ENCODE data around the gene CHERP. TPM values are rescaled to one million over a fixed set of nuclear protein-coding genes. Genes with fewer than 3 reads are reported as not detected.

The CHERP gene
- total and polyA plus RNA-seq, 2 donors, result 2.5 to 25.4 TPM

- no peak for DNase-seq (ENCODE audit: low read depth in 6 of 9, low spot score in 9 of 9)
- Histone ChIP-seq H3K4me1 (ENCODE audit: control insufficient read depth in 2 of 2, insufficient read depth in 2 of 2, low read length in 2 of 2) (peaks cover 40 to 59% of the 10 kb centered on the region in 2 donors), H3K9me3 (ENCODE audit: control insufficient read depth in 2 of 2, insufficient read depth in 1 of 2, low read length in 1 of 2) (peaks cover 0 to 3% of the 10 kb centered on the region in 2 donors), H3K27me3 (ENCODE audit: control insufficient read depth in 2 of 2, insufficient read depth in 1 of 2, low read length in 1 of 2) (no peaks in the 10 kb centered on the region), H3K4me3 (ENCODE audit: low read length in 2 of 2) (peak overlapping the region; percentile 52 to 88), H3K36me3 (ENCODE audit: control insufficient read depth in 2 of 2, insufficient read depth in 2 of 2, low read length in 1 of 2) (peaks cover 31 to 60% of the 10 kb centered on the region in 2 donors), H3K27ac (ENCODE audit: low read depth in 1 of 2, low read length in 1 of 2) (no peak overlapping the region)
- WGBS, result 16% methylated on average over 6 of the region's 6 CpGs
Measured at GRCh38 chr19:16571283-16571682, 29.0 kb upstream of the CHERP start.

DNA sequence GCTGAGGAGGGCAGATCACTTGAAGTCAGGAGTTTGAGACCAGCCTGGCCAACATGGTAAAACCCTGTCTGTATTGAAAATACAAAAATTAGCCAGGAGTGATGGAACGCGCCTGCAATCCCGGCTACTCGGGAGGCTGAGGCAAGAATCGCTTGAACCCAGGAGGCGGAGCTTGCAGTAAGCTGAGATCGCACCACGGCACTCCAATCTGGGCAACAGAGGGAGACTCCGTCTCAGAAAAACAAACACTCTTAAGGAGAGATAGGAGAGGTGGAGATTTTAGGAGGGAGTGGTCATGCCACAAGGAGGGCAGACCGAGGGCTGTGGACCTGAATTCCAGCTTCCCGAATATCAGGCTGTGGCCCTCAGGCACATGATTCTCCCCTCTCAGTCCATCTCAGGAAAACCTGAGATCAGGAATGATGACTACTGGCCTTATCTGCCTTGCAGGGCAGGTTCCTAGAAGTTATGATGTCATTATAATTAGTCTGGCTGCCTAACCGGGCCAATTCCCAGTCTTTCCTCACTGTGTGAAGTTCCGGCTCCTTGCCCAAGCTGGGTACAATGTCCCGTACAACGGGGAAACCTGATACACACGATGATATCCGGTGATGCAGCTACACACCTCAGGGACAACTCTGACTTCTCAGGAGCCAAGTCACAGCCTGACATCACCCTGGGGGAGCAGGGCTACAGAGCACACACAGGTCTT is 27.5 kb upstream of the CHERP start:
- WGBS, result 96% methylated on average over 17 of the region's 17 CpGs
- DNase-seq (ENCODE audit: low read depth in 6 of 9, low spot score in 9 of 9), result no peak
- Histone ChIP-seq H3K27ac (ENCODE audit: low read depth in 1 of 2, low read length in 1 of 2) (no peak overlapping the region), H3K36me3 (ENCODE audit: control insufficient read depth in 2 of 2, insufficient read depth in 2 of 2, low read length in 1 of 2) (peaks cover 22 to 51% of the 10 kb centered on the region in 2 donors), H3K9me3 (ENCODE audit: control insufficient read depth in 2 of 2, insufficient read depth in 1 of 2, low read length in 1 of 2) (peaks cover 0 to 3% of the 10 kb centered on the region in 2 donors), H3K4me1 (ENCODE audit: control insufficient read depth in 2 of 2, insufficient read depth in 2 of 2, low read length in 2 of 2) (peaks cover 43 to 68% of the 10 kb centered on the region in 2 donors), H3K4me3 (ENCODE audit: low read length in 2 of 2) (no peak overlapping the region), H3K27me3 (ENCODE audit: control insufficient read depth in 2 of 2, insufficient read depth in 1 of 2, low read length in 1 of 2) (no peaks in the 10 kb centered on the region)

DNA sequence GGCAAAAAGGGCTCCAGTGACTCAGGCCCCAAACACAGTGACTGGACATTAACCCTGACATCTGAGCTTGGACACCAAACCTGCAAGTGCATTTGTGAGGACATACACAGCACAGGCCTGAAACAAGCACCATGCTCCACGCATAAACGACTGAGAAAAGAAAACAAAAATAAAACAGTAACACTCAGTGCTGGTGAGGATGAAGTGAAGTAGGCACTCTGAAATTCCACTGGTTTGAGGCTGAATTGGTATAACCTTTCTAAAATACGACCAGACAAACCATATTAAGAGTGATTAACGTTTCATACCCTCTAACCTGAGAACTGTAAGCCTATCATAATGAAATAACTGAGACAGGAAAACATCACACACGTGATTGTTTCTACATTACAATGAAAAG is 24.5 kb upstream of the CHERP start:
- Histone ChIP-seq H3K27ac (ENCODE audit: low read depth in 1 of 2, low read length in 1 of 2) (peak overlapping the region; percentile 93 to 99), H3K4me1 (ENCODE audit: control insufficient read depth in 2 of 2, insufficient read depth in 2 of 2, low read length in 2 of 2) (peaks cover 22 to 48% of the 10 kb centered on the region in 2 donors)

GRCh38 chr19:16566161-16566560 is 23.9 kb upstream of the CHERP start:
- peak; percentile 79 to 97 (median 91) for DNase-seq (ENCODE audit: low read depth in 6 of 9, low spot score in 9 of 9)

More for the DNA sequence above, 24.5 kb upstream of the CHERP start:
- Histone ChIP-seq H3K27me3 (ENCODE audit: control insufficient read depth in 2 of 2, insufficient read depth in 1 of 2, low read length in 1 of 2) (no peaks in the 10 kb centered on the region), H3K36me3 (ENCODE audit: control insufficient read depth in 2 of 2, insufficient read depth in 2 of 2, low read length in 1 of 2) (peaks cover 42 to 70% of the 10 kb centered on the region in 2 donors), H3K9me3 (ENCODE audit: control insufficient read depth in 2 of 2, insufficient read depth in 1 of 2, low read length in 1 of 2) (peaks cover 0 to 3% of the 10 kb centered on the region in 2 donors), H3K4me3 (ENCODE audit: low read length in 2 of 2) (no peak overlapping the region)
- no peak for DNase-seq (ENCODE audit: low read depth in 6 of 9, low spot score in 9 of 9)
- 98% methylated on average over 5 of the region's 5 CpGs for WGBS

GRCh38 chr19:16564842-16565241 is 22.6 kb upstream of the CHERP start:
- Histone ChIP-seq H3K27ac (ENCODE audit: low read depth in 1 of 2, low read length in 1 of 2) (peak overlapping the region in 1 of 2 donors; percentile 46), H3K4me3 (ENCODE audit: low read length in 2 of 2) (no peak overlapping the region), H3K27me3 (ENCODE audit: control insufficient read depth in 2 of 2, insufficient read depth in 1 of 2, low read length in 1 of 2) (no peaks in the 10 kb centered on the region), H3K36me3 (ENCODE audit: control insufficient read depth in 2 of 2, insufficient read depth in 2 of 2, low read length in 1 of 2) (peaks cover 52 to 78% of the 10 kb centered on the region in 2 donors), H3K9me3 (ENCODE audit: control insufficient read depth in 2 of 2, insufficient read depth in 1 of 2, low read length in 1 of 2) (peaks cover 0 to 3% of the 10 kb centered on the region in 2 donors), H3K4me1 (ENCODE audit: control insufficient read depth in 2 of 2, insufficient read depth in 2 of 2, low read length in 2 of 2) (peaks cover 13 to 31% of the 10 kb centered on the region in 2 donors)
- no peak for DNase-seq (ENCODE audit: low read depth in 6 of 9, low spot score in 9 of 9)
- 91% methylated on average over 7 of the region's 7 CpGs for WGBS

More at GRCh38 chr19:16566161-16566560, 23.9 kb upstream of the CHERP start:
- H3K9me3 ChIP-seq (ENCODE audit: control insufficient read depth in 2 of 2, insufficient read depth in 1 of 2, low read length in 1 of 2), result peaks cover 0 to 3% of the 10 kb centered on the region in 2 donors
- no peaks in the 10 kb centered on the region for H3K27me3 ChIP-seq (ENCODE audit: control insufficient read depth in 2 of 2, insufficient read depth in 1 of 2, low read length in 1 of 2)
- peaks cover 16 to 43% of the 10 kb centered on the region in 2 donors for H3K4me1 ChIP-seq (ENCODE audit: control insufficient read depth in 2 of 2, insufficient read depth in 2 of 2, low read length in 2 of 2)
- peak overlapping the region in 1 of 2 donors; percentile 16 for H3K4me3 ChIP-seq (ENCODE audit: low read length in 2 of 2)
- WGBS, result 3% methylated on average over 10 of the region's 10 CpGs
- peaks cover 48 to 75% of the 10 kb centered on the region in 2 donors for H3K36me3 ChIP-seq (ENCODE audit: control insufficient read depth in 2 of 2, insufficient read depth in 2 of 2, low read length in 1 of 2)
- H3K27ac ChIP-seq (ENCODE audit: low read depth in 1 of 2, low read length in 1 of 2), result peak overlapping the region; percentile 93 to 99

GRCh38 chr19:16562608-16563025 is 20.4 kb upstream of the CHERP start:
- Histone ChIP-seq H3K36me3 (ENCODE audit: control insufficient read depth in 2 of 2, insufficient read depth in 2 of 2, low read length in 1 of 2) (peaks cover 42 to 70% of the 10 kb centered on the region in 2 donors), H3K4me1 (ENCODE audit: control insufficient read depth in 2 of 2, insufficient read depth in 2 of 2, low read length in 2 of 2) (peaks cover 13 to 27% of the 10 kb centered on the region in 2 donors), H3K27ac (ENCODE audit: low read depth in 1 of 2, low read length in 1 of 2) (no peak overlapping the region), H3K9me3 (ENCODE audit: control insufficient read depth in 2 of 2, insufficient read depth in 1 of 2, low read length in 1 of 2) (no peaks in the 10 kb centered on the region), H3K27me3 (ENCODE audit: control insufficient read depth in 2 of 2, insufficient read depth in 1 of 2, low read length in 1 of 2) (no peaks in the 10 kb centered on the region), H3K4me3 (ENCODE audit: low read length in 2 of 2) (no peak overlapping the region)
- 98% methylated on average over 6 of the region's 6 CpGs for WGBS
- no peak for DNase-seq (ENCODE audit: low read depth in 6 of 9, low spot score in 9 of 9)

DNA sequence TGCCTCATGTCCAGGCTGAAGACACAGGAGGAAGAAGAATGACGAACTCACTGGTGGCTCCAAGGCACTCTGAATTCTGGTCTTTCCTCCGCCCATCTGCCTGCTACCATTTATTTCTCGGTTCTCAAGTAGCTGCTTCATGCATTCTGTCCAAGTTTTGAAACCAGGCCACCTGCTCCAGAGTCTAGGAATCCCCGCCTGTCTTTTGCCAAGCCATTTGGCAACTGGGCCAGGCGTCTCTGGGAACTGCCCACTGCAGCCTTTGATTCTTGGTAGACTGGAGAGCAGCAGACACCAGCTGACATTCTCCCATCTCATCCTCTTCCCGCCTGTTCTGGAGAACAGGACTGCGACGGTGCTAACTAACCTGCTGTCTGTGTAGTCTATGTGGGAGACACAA is 19.1 kb upstream of the CHERP start:
- Histone ChIP-seq H3K9me3 (ENCODE audit: control insufficient read depth in 2 of 2, insufficient read depth in 1 of 2, low read length in 1 of 2) (no peaks in the 10 kb centered on the region), H3K27me3 (ENCODE audit: control insufficient read depth in 2 of 2, insufficient read depth in 1 of 2, low read length in 1 of 2) (no peaks in the 10 kb centered on the region), H3K4me1 (ENCODE audit: control insufficient read depth in 2 of 2, insufficient read depth in 2 of 2, low read length in 2 of 2) (peaks cover 5 to 16% of the 10 kb centered on the region in 2 donors), H3K27ac (ENCODE audit: low read depth in 1 of 2, low read length in 1 of 2) (no peak overlapping the region), H3K36me3 (ENCODE audit: control insufficient read depth in 2 of 2, insufficient read depth in 2 of 2, low read length in 1 of 2) (peaks cover 50 to 67% of the 10 kb centered on the region in 2 donors), H3K4me3 (ENCODE audit: low read length in 2 of 2) (no peak overlapping the region)
- no peak for DNase-seq (ENCODE audit: low read depth in 6 of 9, low spot score in 9 of 9)
- 98% methylated on average over 8 of the region's 8 CpGs for WGBS

DNA sequence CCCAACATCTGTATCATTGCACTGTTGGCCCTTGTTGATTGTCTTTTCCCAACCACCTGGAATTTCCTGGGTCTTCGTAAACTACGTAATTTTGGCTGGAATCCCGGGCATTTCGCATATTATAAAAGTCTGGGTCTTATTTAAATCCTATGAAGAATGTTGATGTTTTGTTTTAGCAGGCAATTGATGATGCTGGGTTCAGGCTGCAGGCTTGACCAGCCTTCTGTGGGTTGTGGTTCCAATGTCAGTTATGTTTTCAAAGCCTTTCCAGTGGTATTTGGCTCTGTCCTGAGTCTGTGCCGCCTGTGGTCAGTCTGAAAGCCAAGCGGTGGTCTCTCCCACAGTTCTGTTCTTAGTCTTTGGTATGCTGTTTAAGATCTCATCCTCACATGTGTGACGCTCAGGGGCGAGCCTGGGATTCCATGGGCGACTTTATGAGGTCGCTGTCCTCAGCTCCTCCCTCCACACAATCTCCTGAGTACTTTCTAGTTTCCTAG is 17.6 kb upstream of the CHERP start:
- Histone ChIP-seq H3K4me3 (ENCODE audit: low read length in 2 of 2) (no peak overlapping the region), H3K27me3 (ENCODE audit: control insufficient read depth in 2 of 2, insufficient read depth in 1 of 2, low read length in 1 of 2) (no peaks in the 10 kb centered on the region), H3K27ac (ENCODE audit: low read depth in 1 of 2, low read length in 1 of 2) (no peak overlapping the region), H3K9me3 (ENCODE audit: control insufficient read depth in 2 of 2, insufficient read depth in 1 of 2, low read length in 1 of 2) (no peaks in the 10 kb centered on the region), H3K36me3 (ENCODE audit: control insufficient read depth in 2 of 2, insufficient read depth in 2 of 2, low read length in 1 of 2) (peaks cover 56 to 71% of the 10 kb centered on the region in 2 donors), H3K4me1 (ENCODE audit: control insufficient read depth in 2 of 2, insufficient read depth in 2 of 2, low read length in 2 of 2) (peaks cover 0 to 7% of the 10 kb centered on the region in 2 donors)
- no peak for DNase-seq (ENCODE audit: low read depth in 6 of 9, low spot score in 9 of 9)
- 97% methylated on average over 10 of the region's 10 CpGs for WGBS

- Histone ChIP-seq H3K9me3 (ENCODE audit: control insufficient read depth in 2 of 2, insufficient read depth in 1 of 2, low read length in 1 of 2) (no peaks in the 10 kb centered on the region), H3K27me3 (ENCODE audit: control insufficient read depth in 2 of 2, insufficient read depth in 1 of 2, low read length in 1 of 2) (no peaks in the 10 kb centered on the region), H3K36me3 (ENCODE audit: control insufficient read depth in 2 of 2, insufficient read depth in 2 of 2, low read length in 1 of 2) (peaks cover 55 to 56% of the 10 kb centered on the region in 2 donors), H3K4me1 (ENCODE audit: control insufficient read depth in 2 of 2, insufficient read depth in 2 of 2, low read length in 2 of 2) (peaks cover 0 to 7% of the 10 kb centered on the region in 2 donors), H3K4me3 (ENCODE audit: low read length in 2 of 2) (no peak overlapping the region), H3K27ac (ENCODE audit: low read depth in 1 of 2, low read length in 1 of 2) (no peak overlapping the region)
- 61% methylated on average over 8 of the region's 8 CpGs for WGBS
- DNase-seq (ENCODE audit: low read depth in 6 of 9, low spot score in 9 of 9), result no peak
Measured at GRCh38 chr19:16554776-16555175, 12.5 kb upstream of the CHERP start.
